HG02973 (cell line): ENCODE results near the gene RBBP7.
"Not testable (repeated sequence)": the region's sequence is repeated elsewhere in the genome, so short reads cannot be mapped to it uniquely, and the experiment has no call there.

Experiments
- ATAC-seq: cut with Tn5 transposase; IDR thresholded peaks from one replicate; pipeline ENCODE4 v1.9.1; 2021; ENCODE audit warnings: moderate library complexity; ENCODE audit not compliant: unreplicated experiment

Gene RBBP7

DNA sequence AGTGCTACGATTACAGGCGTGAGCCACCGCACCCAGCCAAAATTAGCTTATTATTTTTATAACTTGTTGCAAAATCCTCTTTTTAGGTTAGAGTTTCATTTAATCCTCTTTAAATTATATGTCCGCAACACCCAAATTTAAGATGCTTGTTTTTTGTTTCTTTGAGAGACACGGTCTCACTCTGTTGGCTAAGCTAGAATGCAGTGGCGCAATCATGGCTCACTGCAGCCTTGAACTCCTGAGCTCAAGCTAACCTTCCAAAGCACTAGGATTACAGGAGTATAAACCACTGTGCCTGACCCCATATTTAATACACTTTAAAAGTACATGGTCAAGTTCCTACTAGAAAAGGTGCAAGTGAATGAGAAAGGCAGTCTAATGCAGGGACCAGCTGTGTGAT, 2.2 kb downstream of the RBBP7 start:
- no peak for ATAC-seq

DNA sequence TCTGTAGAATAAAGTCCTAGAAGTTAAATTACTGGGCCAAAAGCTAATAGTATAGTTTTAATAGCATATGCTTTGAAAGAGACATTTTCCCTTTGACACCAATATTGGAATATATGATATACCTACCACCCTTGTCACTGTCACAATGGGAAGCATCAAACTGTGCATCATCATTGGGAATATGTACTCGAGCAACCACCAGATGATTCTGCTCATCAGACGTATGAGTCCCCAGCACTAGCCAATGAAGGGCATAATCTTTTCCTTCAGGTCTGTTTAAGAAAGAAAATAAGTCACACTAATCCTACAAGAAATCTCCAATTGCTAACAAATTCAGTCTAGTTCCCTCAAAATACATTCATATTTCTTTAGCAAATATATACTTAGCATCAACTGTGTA, 7.3 kb downstream of the RBBP7 start:
- no peak for ATAC-seq

DNA sequence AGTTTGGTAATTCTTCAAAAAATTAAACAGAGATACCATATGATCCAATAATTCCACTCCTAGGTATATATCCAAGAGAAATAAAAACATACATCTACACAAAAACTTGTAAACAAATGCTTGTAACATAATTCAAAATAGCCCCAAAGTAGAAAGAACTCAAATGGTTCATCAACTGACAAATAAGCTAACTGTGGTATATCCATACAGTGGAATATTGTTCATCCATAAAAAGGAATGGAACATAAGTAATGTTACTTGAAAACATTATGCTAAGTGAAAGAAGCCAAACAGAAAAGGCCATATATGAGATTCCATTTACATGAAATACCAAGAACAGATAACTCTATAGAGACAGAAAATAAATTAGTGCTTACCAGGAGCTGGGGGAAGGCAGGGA, 13.4 kb downstream of the RBBP7 start:
- no peak for ATAC-seq

DNA sequence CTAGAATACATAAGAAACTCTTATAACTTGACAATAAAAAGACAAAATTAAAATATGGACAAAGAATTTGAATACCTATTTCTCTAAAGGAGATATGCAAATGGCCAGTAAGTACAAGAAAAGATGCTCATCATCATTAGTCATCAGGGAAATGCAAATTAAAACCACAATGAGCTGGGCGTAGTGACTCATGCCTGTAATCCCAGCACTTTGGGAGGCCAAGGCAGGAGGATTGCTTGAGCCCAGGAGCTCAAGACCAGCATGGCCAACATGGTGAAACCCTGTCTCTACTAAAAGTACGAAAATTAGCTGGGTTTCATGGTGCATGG, 14.1 kb downstream of the RBBP7 start:
- ATAC-seq: not testable (repeated sequence)

DNA sequence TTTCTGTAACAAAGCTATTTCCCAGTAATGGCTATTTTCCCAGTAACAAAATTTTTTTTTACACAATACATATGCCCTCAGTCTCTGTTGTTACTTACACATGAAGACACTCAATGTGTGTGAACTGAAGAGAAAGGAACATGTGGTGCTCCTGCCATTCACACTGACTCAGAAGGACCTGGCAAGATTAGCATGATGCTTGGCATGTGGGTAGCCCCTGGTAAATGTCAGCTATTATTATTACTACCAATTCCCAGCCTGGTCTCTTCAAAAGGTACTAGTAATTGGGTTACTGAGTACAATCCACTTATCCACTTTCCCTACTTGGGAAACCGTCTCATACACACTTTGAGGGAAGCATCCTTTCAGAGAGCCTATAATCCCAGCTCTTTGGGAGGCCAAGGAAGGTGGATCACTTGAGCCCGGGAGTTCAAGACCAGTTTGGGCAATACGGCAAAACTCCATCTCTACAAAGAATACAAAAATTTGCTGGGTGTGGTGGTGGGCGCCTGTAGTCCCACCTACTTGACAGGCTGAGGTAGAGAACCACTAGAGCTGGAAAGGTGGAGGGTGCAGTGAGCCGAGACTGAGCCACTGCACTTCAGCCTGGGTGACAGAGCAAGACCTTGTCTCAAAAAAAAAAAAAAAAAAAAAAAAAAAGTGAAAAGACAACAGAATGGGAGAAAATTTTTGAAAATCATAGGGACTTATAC, 14.6 kb downstream of the RBBP7 start:
- ATAC-seq: no peak

DNA sequence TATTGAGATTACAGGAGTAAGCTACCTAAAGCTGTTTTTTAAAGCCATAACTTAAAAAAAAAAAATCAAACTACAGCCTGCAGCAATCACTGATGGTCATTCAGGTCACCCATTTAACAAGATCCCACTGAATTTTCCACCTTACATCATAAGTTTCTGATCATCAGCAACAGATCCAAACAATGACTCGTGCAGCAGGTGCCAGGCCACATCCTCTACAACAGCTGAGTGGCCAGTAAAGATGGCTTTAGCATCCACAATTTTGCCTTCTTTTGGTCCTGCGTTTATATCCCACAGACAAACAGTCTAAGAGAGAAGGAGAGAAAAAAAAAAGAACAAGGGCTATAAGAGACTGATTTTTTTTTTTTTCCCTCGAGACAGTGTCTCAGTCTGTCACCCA, 16.6 kb downstream of the RBBP7 start:
- no peak for ATAC-seq

DNA sequence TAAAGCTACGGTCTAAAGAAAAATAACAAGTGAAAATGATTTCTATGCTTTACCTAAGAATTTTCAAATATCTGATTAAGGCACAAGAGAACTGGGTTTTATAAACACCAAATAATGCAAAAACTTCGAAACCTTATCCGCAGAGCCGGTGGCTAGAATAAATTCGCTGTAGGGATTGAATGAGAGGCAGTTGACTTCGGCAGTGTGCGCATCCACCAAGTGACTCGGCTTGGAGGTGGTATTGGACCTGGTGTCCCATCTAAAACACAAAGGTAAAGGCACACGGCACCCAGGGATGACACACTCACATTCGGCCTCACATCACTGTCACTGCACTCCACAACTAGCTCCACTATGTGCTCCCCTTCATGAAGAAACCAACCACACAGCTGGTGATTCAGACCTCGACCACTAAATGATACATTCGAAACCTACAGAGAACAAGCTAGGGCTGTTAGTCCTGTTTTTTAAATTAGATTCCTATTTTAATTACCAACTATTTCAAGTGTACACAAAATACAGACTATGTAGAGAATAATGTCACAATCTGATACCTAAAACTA, 17.5 kb downstream of the RBBP7 start:
- no peak for ATAC-seq

DNA sequence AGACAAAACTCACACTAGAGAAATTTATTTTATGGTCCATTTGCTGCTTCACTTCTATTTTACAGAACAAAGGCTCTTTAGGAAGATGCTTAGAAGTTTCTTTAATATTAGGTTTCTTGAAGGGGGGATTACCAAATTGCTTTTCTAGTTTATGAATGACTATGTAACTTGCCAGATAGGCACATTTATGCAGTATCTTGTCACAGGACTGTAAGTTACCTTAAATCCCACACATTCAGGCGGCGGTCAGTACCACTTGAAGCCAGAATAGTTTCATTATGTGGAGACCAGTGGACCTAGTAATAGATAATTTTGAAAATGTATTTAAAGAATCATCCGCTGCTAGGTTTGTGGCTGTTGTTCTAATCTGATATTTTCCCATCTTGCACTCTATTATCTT, 18.3 kb downstream of the RBBP7 start:
- ATAC-seq: no peak

DNA sequence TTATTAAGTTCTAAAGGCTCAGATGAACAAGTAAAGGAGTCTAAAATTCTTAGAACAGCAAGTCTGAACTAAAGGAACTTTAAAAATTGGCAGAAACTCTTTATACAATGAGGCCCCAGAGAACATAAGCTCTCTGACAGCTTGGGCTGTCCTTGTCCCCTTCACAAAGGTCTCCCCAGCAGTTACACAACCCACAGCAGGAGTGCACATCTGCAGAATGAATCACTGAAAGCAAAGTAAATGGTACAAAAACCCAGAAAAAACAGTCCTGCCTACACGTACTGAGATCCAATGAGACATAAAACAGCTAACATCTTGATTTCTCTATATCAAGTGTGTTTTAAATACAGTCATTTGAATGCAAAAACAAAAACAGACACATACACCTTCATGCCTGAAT, 18.7 kb downstream of the RBBP7 start:
- no peak for ATAC-seq

DNA sequence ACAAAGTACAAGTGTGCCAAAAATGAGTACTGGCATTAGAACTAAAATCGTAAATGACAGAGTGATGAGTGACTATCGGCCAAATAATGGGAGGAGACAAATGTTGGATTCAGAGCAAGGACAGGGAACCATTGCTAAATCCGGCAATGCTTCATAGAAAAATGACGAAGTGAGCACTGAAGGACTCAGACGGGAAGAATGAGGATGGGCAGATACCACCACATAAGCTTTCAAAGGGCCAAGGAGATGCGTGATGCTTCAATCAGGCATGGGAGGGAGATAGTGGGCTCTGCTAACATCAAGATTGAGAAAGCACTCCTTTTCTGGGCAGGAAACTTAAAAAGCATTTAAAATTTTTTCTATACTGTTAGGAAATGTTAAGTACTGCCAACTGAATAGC, 21.6 kb downstream of the RBBP7 start:
- ATAC-seq: no peak

DNA sequence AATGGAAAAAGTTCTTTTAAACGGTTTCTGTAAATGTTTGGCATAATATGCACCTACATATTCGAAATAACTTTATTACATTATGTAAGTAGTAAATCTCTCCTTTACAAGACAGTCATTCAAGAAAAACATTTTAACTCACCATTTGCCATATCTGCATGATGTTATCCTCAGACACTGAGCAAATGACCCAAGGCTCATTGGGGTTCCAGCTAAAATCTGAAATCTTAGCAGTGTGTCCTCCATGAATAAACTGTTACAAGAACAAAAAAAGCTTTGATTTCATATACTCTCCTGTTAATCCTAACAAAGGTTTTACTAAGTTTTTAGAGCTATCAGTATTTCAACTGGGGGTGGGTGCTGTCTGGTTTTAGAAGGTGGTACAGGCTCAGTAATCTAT, 24.5 kb downstream of the RBBP7 start:
- no peak for ATAC-seq

DNA sequence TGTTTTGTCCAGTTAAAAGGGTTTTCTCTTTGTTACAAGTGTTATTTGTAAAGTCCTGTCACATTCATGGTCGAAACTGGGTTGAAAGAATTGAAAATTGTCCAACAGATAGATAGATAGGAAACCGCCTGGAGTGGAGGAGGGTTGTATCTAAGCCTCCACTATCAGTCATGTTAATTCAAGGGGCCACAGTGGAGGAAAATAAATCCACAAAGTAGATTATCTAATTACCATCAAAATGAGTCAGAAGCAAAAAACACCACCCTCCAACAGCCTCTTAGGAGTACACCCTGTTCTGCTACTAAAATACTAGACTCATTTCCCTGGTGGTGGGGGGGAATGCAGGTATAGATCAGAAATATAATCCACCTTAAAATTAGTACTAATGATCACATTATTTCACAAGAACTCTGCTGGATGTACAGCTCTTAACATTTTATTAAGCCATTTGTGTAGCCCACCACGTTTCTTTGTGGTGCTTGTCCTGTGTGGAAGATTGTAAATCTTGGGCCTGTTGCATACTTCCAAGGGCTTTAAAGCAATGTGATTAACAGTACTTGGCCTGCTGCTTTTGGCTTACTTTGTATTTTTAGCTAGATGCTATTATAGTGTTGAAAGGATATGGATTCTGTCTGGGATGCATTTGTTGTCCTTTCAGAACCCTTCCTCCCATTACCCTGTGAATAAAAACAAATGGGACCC, 26.8 kb downstream of the RBBP7 start:
- ATAC-seq: no peak

DNA sequence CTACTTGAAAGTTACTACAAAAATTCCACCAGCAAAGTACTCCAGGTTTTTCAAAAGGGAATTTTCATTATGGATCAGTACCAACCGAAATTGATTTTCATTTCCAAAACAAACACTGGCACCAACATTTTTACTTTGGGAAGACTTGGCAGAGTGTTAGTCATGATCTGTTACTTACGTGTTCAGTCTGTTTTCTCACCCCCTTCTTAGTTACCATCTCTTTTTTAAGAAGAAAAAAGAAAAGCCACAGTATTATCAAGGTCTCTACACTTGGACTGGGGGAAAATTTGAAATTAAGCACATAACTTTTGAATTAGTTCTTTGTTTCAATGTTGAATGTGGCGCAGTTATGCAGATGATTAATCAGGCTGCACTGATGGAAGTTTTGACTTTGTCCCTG, 27.5 kb downstream of the RBBP7 start:
- ATAC-seq: no peak

DNA sequence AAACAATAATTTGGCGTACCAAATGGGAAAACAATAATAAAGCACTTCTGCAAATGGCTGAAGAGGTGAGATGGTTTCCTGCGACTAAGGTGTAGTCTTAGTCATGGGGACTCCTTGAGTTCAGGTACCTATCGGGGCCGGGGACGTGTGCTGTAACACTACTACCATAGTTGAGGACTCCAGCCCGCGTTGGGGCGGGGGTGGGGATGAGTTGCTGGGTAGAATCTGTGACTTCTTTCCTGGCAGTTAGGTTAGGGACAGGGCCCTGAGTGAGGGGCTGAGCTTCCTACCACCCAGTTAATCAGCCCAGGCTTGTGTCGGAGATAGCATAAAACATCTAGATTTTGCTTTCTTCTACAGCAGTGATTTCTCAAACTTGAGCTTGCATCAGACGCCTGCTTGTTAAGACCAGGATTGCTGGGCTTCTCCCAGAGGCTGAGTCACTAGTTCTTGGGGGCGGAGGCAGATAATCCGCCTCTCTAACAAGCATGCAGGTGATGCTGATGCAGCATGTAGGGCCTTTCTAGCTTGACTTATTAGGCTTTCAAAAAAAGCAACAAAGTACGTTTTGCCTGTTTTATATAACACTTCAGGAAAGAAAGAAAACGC, 30.2 kb downstream of the RBBP7 start:
- no peak for ATAC-seq

DNA sequence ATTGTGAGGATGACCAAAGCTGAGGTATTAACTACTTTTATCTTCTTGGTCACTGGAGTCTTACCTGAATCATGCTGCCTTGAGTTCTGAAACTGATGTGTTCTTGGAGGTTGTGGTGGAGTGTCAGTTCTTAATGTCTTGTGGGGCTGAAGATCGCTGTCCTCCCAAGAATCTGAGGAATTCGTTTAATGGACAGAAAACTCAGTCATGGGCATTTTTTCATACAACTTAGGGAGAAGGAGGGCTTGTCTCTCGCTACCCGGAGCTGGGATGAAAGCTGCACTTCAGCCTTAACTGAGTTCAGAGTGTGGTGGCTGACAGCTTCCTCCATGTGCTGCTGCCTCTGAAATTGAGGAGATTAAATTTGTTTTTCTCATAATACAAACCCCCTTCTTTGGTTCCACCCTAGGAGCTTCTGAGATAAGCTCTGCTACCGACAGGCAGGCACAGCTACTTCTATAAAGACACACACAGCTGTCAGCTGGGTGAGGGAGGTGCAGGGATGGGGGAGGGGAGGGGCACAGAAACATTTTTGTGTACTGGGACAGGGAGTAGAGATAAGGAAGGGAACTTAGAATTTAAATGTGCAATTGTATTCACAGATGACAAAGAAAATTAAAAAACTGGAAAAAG, 30.8 kb downstream of the RBBP7 start:
- no peak for ATAC-seq

DNA sequence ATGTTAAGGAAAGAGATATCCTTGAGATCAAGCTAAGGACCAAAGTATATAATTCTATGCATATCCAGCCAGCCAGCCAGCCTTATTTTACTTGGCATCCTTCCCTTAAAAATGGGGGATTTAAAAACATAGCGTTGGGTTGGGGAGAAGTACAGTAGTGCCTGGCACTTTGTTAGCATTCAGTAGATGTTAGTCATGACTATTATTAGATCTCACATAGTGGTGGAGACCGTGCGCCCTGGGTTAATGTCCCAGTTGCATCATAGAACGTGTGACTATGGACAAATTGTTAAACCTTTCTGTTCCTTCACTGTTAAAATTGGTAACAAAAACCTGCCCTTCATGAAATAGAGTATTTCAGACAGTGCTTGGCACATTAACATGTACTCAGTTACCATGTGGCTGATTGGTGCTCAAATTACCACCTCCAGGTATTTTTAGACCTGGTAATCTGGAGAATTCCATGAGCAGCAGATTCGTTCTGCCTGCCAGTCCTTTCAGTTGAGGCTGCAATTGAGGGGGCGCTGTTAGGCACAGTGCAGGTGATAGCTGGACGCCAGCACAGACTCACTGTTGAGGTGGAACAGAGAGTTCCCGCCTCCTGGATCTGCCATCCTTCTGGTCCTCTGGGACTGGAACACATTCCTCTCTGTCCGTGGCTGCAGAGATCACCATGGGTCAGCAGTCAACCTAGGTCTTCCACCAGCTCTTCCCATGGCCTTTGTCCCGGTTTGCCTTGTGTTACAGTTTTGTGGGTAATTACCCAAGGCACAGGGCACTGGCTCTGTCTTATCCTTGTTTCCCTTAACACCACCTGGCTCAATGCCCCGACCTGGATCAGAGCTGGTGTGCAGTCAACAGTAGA, 31.7 kb downstream of the RBBP7 start:
- no peak for ATAC-seq

DNA sequence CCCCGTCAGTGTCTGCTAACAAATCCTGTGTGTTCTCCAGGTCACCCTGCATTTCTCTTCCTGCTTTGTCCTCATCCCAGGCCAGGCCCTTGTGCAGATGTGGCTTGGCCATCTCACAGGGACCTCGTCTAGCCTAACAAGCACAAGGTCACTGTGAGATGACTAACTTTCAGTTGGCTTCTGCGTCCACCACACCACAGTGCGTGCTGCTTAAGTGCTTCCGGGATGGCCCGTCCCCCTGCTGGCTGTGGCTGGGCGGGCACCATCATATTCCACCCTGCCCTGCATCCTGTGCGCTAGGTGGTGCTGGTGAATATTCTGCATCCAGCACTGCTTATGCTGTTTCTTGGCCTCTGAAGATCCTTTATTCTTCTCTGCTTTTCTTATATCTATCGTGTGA, 33.8 kb downstream of the RBBP7 start:
- no peak for ATAC-seq

DNA sequence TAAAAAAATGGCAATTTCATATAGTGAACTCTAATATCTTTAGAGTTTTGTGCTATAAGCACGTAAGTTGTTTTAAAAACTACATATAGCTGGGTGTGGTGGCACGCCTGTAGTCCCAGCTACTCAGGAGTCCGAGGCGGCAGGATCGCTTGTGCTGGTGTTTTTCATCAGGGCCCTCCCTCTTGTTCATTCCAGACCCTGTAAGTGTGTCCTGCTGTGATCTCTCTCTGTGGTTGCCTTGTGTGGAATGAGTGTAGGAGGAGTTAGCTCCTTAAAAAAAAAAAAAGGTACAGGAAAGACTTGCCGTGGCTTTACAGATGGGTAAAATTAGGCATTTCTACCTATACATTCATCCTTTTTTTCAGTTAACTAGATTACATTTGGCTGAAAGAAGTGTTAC, 35.4 kb downstream of the RBBP7 start:
- no peak for ATAC-seq

DNA sequence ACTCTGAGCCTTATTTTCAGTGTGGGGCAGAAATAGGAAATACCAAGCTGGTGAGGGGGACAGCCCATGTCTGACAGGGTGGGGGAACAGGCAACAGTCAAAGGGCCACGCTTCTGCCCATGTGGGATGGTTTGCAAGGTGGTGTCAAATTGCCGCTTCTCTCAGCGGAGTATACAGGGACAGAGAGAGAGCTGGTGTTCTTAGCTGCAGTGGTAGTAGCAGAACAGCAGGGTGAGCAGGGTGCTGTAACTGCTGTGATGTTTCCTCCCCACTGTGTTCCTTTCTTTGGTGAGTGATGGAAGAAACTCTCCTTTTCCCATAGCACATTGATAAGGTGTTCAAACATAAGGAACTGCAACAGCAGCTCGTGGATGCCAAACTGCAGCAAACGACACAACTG, 37.9 kb downstream of the RBBP7 start:
- ATAC-seq: no peak

DNA sequence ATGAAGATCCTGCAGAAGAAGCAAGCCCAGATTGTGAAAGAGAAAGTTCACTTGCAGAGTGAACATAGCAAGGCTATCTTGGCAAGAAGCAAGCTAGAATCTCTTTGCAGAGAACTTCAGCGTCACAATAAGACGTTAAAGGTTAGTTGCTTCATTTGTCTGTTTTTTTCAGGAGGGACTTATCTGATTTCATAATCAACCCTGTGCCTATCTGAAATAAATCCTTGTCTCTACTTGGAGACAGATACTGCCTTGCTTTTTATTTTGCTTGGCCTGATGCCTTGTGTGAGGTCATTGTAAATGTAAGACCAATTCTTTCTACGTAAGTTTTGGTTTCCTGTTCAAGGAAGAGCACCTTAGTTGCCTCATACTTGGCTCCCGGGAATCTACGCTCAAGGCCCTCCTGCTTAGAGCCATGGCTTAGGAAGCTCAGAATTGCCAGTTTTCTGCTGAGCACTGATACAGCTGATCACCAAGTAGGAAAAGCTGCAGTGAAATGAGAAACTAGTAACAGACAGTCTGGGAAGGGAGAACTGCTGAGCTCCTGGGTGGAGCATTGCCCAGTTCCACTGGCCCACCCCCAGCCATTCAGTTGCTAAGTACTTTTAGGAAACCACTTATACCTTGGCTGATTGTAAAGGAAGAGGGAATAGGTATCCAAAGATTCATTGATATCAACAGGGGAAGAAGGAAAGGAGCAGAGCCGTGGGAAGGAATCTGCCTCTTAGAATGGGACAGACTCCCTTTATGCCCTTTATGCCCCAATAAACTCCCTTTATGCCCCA, 41.8 kb downstream of the RBBP7 start:
- no peak for ATAC-seq
